ENCODE measurements around the gene ADAP2.
"Not testable (repeated sequence)": the region's sequence is repeated elsewhere in the genome, so short reads cannot be mapped to it uniquely, and the experiment has no call there.

ADAP2 gene

DNA sequence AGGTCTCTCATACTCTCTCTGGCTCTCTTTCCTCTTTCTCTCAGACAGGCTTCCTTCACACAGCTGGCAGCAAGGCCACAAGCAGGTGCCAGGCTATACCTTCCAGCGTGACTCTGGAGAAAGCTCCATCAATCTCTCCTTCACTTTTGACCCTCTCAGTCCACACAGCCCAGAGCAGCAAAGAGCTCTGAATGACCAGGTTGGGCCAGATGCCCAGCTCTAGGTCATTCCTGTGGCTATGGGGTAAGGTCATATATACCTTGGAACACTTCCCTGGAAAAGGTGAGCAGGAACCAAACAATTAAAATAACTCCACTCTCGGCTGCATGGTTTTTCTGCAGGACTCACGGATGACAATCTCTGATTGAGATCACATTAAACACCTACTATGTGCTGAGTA lies 8.8 kb downstream of the ADAP2 start:
- no peak for DNase-seq

DNA sequence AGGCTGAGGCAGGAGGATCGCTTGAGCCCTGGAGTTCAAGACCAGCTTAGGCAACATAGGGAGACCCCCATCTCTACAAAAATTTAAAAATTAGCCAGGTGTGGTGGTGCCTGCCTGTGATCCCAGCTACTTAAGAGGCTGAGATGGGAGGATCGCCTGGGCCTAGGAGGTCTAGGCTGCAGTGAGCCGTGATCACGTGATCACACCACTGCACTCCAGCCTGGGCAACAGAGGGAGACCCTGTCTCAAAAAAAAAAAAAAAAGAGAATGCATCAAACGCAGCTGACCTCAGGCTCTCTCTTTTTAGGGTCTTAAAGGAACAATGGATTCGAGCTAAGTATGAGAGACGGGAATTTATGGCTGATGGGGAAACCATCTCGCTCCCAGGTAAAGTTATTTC lies 9.8 kb downstream of the ADAP2 start:
- DNase-seq, result not testable (repeated sequence)

- no peak for DNase-seq
Observed at GRCh38 chr17:30933966-30934365, 12.2 kb downstream of the ADAP2 start.

GRCh38 chr17:30939051-30939689 lies 17.4 kb downstream of the ADAP2 start:
- DNase-seq, result no peak

DNA sequence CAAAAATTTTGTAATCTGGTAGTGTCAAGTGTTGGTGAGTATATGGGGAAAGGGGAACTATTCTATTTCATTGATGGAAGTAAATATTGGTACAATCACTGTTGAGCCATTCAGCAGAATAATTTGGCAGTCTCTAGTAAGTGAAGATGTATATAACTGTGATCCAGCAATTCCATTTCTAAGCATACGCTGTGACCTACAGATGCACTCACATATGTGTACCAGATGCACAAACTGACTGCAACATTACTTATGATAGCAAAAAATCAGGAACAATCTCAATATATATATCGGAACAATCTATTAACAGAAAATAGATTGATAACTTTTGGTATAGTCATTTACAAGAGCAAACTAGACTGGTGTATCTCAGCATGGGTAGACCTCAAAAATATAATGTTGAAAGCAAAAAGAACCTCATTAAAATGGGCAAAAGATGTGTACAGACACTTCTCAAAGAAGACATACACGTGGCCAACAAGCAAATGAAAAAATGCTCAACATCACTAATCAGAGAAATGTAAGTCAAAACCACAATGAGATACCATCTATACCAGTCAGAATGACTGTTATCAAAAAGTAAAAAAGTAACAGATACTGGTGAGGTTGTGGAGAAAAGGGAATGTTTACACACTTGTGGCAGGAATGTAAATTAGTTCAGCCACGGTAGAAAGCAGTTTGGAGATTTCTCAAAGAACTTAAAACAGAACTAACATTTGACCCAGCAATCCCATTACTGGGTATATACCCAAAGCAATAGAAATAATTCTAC lies 20.7 kb downstream of the ADAP2 start:
- no peak for DNase-seq

DNA sequence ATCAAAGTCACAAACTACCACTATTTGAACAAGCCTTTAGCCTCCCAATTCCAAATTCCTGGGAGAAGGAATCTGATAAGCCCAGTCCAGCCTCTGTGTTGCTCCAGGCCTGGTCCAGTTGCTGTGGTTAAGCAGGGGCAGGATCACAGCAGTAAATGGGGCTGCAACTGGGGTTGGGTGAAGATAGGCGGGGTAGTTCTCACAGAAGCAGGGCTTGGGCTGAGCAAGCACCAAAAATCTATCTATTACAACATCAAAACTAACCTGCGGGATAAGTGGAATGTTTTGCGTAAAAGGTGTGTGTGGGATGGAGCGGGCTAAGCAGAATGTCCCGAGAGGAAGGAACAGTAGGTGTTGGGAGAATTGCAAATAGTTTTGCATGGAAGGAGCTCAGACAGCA lies 26.1 kb downstream of the ADAP2 start:
- DNase-seq, result no peak

GRCh38 chr17:30950189-30950588 lies 28.4 kb downstream of the ADAP2 start:
- no peak for DNase-seq

- DNase-seq, result no peak
Observed at GRCh38 chr17:30950669-30951399, 29.1 kb downstream of the ADAP2 start.

DNA sequence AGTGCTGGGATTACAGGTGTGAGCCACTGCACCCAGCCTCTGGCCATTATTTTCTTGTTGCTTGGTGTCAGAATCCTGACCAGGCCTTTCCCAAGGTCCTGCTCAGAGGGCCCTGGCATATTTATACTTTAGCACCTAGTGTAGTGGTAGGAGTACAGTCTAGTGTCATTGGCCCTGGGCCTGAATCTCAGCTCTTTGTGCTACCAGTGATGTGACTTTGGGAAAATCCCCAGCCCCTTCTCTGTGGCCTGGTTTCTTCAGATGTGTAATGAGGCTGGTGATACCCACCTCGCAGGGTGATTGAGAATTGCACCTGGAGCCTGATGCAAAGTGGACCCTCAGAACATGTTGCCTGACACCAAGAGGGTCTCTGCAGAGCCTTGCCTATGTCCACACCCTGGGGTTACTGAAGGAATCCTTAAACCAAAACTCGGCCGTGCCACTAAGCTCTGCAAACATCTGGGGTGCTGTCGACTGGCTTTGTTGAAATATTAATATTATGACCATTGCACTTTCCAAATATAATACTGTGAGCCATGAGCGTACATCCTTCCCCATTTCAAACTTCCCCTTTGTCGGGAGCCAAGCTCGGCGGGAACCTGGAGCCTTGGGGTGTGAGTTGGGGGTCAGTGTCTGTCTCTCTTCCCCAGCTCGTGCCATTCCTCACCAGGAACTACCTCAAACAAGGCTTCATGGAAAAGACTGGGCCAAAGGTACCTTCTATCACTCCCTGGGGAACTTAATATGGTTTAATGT lies 31.1 kb downstream of the ADAP2 start:
- DNase-seq, result no peak

- no peak for DNase-seq
Observed at GRCh38 chr17:30954046-30954830, 32.5 kb downstream of the ADAP2 start.

DNA sequence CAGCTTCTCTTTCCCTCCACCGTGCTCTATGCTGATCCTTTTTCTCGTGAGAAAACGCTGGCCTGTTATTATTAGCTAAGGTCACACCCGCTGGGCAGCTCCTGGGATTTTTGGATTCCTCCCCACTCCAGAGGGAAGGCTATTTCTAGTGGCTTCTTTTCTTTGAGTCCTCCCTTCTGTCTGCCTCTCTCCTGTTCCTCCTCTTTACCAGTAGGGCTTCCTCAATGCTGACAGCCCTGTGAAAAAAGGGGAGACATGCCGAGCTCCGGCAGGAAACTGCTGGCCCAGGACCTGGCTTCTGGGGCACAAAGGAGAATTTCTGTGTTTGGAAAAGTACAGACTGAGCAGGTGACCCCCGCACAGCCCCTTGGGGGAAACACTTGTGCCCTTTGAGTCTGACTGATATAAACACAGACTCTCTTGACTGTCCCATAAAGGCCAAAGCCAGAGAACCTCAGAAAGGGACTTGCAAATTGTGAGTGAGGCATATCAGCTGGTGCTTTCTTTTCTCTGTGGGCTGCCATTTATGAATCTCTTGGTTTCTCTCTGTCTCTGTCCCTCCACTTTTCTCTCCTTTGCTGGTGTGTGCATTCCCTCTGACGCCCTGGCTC lies 35.1 kb downstream of the ADAP2 start:
- DNase-seq, result no peak

- no peak for DNase-seq
Observed at GRCh38 chr17:30957741-30958140, 36.0 kb downstream of the ADAP2 start.

DNA sequence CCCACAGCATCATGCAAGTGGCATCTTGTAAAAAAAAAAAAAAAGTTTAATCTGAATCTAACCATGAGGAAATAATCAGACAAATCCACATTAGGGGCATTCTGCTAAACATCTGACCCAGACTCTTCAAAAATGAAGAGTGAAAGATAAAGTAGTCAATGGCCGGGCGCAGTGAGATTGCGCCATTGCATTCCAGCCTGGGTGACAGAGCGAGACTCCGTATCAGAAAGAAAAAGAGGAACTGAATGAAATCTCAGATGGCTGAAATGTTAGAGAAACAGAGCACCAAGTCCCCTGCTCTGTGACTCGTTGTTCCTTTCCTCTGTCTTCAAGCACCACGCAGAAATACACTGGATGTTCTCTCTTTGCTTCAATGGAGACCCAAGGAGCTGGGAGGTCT lies 36.4 kb downstream of the ADAP2 start:
- DNase-seq, result no peak

DNA sequence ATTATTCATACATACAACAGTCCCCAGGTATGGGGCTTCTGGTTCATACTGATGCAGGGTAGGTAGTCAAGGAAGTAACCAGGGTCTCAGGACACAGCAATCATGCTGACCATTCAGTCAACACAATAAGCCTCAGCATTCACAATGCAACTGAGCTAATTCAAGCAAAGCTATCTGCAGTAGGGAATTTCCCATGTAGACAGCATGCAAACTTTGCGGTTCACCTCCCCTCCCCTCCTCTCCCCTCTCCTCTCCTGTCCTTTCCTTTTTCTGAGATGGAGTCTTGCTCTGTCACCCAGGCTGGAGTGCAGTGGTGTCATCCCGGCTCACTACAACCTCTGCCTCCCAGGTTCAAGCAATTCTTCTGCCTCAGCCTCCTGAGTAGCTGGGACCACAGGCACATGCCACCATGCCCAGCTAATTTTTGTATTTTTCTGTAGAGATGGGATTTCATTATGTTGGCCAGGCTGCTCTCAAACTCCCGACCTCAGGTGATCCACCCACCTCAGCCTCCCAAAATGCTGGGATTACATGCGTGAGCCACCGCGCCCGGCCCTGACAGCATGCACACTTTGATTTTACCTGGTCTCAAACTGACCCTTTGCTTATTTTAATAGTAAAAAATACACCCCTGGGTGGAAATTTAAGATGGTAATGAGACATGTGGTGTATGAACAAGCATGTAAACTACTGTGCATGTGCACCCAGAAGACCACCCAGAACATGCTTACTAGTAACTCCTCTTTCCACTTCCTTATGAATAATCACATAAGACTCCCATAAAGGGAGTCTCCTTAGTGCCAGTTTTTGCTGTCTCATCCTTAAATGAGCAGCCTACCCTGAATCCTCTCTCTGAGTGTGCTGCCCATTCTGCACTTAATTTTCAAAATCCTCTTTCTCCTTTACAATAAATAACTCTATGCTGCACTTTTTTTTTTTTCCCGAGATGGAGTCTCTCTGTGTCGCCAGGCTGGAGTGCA lies 39.8 kb downstream of the ADAP2 start:
- no peak for DNase-seq

DNA sequence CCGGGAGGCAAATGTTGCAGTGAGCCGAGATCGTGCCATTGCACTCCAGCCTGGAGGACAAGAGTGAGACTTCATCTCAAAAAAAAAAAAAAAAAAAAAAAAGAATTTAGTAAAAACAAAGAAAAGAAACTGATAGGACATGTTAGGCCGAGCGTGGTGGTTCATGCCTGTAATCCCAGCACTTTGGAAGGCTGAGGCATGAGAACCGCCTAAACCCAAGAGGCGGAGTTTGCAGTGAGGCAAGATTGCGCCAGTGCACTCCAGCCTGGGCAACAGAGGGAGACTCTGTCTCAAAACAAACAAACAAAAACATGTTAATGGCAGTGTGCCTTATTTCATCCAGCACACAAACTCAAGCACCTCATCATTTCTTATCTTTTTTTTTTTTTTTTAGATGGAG lies 42.6 kb downstream of the ADAP2 start:
- not testable (repeated sequence) for DNase-seq

GRCh38 chr17:30964876-30965275 lies 43.1 kb downstream of the ADAP2 start:
- DNase-seq, result no peak

- DNase-seq, result no peak
Observed at GRCh38 chr17:30965686-30966085, 43.9 kb downstream of the ADAP2 start.

GRCh38 chr17:30967911-30968310 lies 46.2 kb downstream of the ADAP2 start:
- DNase-seq, result not testable (repeated sequence)

DNA sequence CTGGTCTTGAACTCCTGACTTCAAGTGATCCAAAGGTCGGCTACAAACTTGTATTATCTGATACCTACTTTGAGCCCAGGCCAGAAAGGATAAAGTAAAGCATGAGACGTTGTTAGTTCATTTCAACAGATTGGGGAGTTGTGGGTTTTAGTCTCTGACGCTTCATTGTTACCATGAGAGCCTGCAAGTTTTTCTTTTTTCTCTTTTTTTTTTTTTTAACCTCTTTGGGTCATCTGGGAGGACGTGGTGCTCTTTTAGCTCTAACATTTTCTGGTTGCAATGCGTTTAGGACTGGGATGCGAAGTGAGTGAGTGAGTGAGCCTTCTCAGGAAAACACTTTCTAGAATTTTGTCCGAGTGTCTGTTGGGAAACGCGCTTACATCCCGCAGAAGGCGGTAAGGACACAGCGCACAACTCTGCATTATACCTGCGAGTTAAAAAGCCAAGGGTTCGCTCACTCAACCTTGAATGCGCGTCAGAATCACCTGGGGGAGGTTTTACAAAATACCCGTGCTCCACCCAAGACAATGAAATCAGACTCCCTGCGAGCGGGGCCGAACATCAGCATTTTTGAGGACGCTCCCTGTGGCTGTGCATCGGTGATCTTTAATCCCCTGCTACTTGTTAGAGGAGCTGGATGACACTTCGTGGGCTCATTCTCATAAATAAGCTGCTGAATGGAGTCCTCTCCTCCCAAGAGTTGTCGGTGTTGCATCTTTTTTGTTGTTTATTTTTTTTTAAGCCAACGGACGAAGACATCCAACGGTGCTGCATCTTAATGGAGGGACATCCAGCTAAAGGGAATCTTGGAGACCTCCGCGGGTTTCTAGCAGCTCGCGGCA lies 48.5 kb downstream of the ADAP2 start:
- peak in 1 of 4 experiments; percentile 16 for DNase-seq
